Left ventricle myocardium superior (tissue), 1 donor: Measurements from ENCODE around the gene ZNF414. TPM values are rescaled to one million over a fixed set of nuclear protein-coding genes. Genes with fewer than 3 reads are reported as not detected.

Experiments used
- ATAC-seq: fragments of 200-7000 bp; cut with Tn5 transposase; one replicate; pipeline ENCODE4 v1.9.1; 2020; ENCODE audit warnings: mild to moderate bottlenecking, moderate library complexity
- DNase-seq: peaks from one replicate; pipeline ENCODE4 v3.0.0-alpha.2; 2020
- intact Hi-C: fragments of 100-400 bp; cut with micrococcal nuclease; formaldehyde crosslinking; loops from one replicate; pipeline ENCODE4 v1.11.0; 2022
- total RNA-seq: library from RNA; stranded (reverse); fragmentation: NEBNext Ultra II Directional; extraction: Animal tissue kit (Norgen Biotek cat#: 25700); gene quantifications from one replicate; pipeline ENCODE4 v1.2.1, GENCODE V29; 2021
- donor health status: DM: no; HTN: yes; CAD: no; lungs with severe emphysema.

Gene ZNF414
- total RNA-seq, 1 donor from 2014 or later, result 12.9 TPM

- DNase-seq (no peak), ATAC-seq (no peak)
- intact Hi-C loops, result no loop called here
Observed at GRCh38 chr19:8475005-8475404, 39.0 kb downstream of the ZNF414 start.

- DNase-seq (no peak), ATAC-seq (no peak)
- intact Hi-C loops, result no loop called here
Observed at GRCh38 chr19:8473648-8474476, 40.1 kb downstream of the ZNF414 start.

GRCh38 chr19:8469613-8470368, 44.2 kb downstream of the ZNF414 start:
- ATAC-seq (peak; percentile 53), DNase-seq (no peak)
- intact Hi-C loops, result no loop called here

- ATAC-seq (no peak), DNase-seq (no peak)
- intact Hi-C loops, result no loop called here
Observed at GRCh38 chr19:8468761-8469373, 45.1 kb downstream of the ZNF414 start.

- DNase-seq (no peak), ATAC-seq (no peak)
- intact Hi-C loops, result no loop called here
Observed at GRCh38 chr19:8468124-8468523, 45.8 kb downstream of the ZNF414 start.

DNA sequence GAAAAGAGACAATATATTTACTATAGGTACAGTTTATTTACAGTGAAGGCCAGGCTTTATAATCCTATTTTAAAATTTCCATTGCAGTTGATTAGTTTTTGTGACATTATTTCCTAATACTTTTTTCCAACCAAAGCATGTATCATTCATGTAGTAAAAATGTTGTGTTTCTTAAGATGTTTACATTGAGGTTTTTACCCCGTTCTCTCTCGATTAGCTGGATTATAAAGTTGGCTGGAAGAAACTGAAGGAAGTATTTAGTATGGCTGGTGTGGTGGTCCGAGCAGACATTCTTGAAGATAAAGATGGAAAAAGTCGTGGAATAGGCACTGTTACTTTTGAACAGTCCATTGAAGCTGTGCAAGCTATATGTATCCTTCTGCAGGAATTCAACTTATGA, 47.9 kb downstream of the ZNF414 start:
- intact Hi-C loops, result no loop called here
- no peak for DNase-seq
- ATAC-seq, result no peak

DNA sequence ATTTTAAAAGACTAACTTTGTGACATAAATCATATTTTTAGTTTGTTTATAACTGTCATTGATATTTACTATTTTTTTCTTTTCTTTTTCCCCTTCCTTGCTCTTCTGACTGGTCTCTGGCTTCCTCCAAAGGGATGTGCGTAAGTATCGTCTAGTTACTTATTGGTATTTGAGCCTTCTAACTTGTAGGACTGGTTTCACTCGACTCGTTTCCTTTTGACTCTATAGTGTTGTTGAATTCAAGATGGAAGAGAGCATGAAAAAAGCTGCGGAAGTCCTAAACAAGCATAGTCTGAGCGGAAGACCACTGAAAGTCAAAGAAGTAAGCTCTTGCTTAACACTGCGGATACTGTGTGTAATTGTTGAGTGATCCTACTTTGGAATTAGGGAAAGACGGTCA, 50.6 kb downstream of the ZNF414 start:
- ATAC-seq (no peak), DNase-seq (no peak)
- intact Hi-C loops, result no loop called here

DNA sequence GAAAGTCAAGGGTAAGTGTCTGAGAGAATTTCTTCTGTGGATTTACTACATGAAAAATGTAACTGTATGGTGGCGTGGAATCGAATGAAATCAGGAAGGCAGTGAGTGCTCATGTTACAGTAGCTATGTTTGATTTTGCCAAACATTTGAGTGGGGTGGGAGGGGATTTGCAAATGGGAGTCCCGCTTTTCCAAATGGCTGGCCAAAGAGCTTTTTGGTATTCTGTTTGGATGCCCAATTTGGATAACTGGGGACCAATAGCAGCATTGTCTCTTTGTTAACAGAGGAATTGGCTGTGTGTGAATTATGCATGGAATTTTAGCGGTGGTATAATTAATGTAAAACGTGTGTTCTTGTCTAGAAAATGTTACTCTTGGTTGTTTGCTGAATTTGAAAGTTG, 51.4 kb downstream of the ZNF414 start:
- intact Hi-C loops, result no loop called here
- DNase-seq (no peak), ATAC-seq (no peak)

DNA sequence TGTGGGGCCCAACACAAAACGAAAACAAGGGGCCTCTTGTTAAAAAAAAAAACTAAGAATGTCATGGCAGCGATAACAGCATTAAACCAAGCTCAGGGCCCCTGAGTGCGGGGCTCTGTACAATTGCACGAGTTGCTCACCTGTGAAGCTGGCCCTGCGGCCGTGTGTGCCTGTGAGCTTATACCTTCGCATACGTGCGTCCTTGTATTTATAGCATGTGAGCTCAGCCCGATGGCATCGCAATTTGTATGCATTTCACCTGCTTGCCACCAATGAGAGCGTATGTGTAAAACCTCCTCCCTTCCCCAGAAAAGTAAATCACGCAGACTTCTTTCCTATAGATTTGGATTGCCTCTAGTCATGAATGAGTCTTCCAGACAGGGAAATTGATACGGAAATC, 52.1 kb downstream of the ZNF414 start:
- DNase-seq (no peak), ATAC-seq (no peak)

GRCh38 chr19:8461376-8461775, 52.6 kb downstream of the ZNF414 start:
- no peak for ATAC-seq
- intact Hi-C loops, result no loop called here
- no peak for DNase-seq

More for the DNA sequence above, 52.1 kb downstream of the ZNF414 start:
- intact Hi-C loops, result no loop called here

DNA sequence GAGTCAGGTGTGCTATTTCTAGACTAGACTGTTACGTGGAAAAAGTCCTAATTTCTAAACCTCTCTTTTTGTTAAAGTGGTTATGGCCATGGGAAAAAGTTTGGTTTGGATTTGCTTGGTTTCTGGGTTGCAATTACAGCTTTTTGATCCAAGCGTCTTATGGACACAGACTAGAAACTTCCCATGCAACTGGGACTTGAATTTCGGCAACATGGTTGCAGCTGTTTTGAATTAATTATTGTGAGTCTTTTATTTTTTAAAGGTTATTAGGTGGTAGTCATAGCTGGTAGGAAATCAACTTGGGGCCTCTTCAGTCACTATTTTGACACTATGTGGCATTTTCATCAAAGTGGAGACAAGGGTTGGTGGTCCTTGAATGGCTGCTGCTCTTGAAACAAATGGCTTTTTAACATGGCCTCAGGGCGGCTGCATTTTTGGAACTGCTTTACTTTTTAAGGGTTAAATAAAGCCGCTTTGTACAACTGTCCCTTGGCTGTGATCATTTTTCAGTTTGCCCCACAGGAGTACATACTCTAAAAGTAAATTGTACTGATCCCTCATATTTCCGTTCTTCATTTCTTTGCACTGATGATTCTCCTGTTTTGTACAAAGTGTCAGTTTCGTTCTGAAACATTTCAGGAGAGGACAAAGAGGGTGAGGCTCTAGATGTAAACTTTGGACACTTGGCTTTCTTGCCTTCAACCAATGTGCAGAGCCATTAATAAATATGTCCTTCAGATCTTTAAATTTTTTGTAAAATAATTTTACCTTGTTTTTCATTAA, 53.3 kb downstream of the ZNF414 start:
- intact Hi-C loops, result no loop called here
- no peak for ATAC-seq
- DNase-seq, result no peak

Other genes with a start within 250 kb of the ZNF414 start
- gene CD320, start 205.8 kb downstream of the ZNF414 start, total RNA-seq, result 37.9 TPM
- gene NDUFA7, start 192.8 kb downstream of the ZNF414 start, total RNA-seq, result 134 TPM
- gene RPS28, start 192.7 kb downstream of the ZNF414 start, total RNA-seq, result 1,189 TPM
- gene KANK3, start 170.9 kb downstream of the ZNF414 start, total RNA-seq, result 22.8 TPM
- gene ANGPTL4, start 150.0 kb downstream of the ZNF414 start, total RNA-seq, result 11.7 TPM
- 162 TPM for gene RAB11B, start 123.8 kb downstream of the ZNF414 start, total RNA-seq
- 97.0 TPM for gene MARCHF2, start 100.9 kb downstream of the ZNF414 start, total RNA-seq
- 129 TPM for gene HNRNPM, start 69.2 kb downstream of the ZNF414 start, total RNA-seq
- 0.59 TPM for gene PRAM1, start 11.5 kb downstream of the ZNF414 start, total RNA-seq
- gene MYO1F, start 63.3 kb upstream of the ZNF414 start, total RNA-seq, result 8.0 TPM
- 10.0 TPM for gene ADAMTS10, start 96.5 kb upstream of the ZNF414 start, total RNA-seq
- not detected for gene NFILZ, start 116.5 kb upstream of the ZNF414 start, total RNA-seq
- not detected for gene ACTL9, start 184.6 kb upstream of the ZNF414 start, total RNA-seq
- not detected for gene OR2Z1, start 207.5 kb upstream of the ZNF414 start, total RNA-seq